Colon (tissue), 2 donors: Measurements from ENCODE around the gene TRPC4AP.

Experiments
- FAIRE-seq: peaks from 2 replicates; lab custom pipeline; 2012; peaks lifted over from hg19 to GRCh38; lab: Jason Lieb, UNC
- donor health status: control.
- donor health status: control.

The TRPC4AP gene

DNA sequence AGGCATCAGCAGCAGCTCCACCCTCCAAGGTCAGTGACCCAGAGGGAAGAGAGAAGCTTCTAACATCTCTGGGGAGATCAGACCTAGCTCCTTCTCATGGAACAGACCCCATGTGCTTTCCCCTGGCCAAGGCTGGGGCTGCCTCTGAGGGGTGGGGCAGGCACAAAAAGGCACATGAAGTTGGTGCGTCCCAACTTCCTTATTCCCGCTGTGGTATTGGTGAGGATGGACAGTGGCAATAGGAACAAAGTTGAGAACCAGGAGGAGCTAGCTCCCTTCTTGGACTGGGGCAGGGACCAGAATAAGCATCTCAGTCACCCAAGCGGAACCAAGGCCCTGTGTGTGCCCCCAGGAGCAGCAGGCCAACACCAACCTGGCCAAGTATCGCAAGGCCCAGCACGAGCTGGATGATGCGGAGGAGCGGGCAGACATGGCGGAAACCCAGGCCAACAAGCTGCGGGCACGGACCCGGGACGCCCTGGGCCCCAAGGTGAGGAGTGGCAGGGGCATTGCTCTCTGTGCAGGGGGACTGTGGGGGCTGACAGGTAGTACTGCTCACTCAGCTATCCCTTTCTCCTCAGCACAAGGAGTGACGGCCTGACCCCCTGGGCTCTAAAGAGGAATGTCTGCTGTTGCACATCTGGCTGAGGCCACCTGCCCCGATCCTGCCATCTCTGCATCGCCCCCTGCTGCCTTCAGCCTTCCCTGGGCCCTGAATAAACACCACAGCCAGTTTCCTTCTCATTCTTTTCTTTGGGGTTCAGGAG, 90.8 kb downstream of the TRPC4AP start:
- no peak for FAIRE-seq

DNA sequence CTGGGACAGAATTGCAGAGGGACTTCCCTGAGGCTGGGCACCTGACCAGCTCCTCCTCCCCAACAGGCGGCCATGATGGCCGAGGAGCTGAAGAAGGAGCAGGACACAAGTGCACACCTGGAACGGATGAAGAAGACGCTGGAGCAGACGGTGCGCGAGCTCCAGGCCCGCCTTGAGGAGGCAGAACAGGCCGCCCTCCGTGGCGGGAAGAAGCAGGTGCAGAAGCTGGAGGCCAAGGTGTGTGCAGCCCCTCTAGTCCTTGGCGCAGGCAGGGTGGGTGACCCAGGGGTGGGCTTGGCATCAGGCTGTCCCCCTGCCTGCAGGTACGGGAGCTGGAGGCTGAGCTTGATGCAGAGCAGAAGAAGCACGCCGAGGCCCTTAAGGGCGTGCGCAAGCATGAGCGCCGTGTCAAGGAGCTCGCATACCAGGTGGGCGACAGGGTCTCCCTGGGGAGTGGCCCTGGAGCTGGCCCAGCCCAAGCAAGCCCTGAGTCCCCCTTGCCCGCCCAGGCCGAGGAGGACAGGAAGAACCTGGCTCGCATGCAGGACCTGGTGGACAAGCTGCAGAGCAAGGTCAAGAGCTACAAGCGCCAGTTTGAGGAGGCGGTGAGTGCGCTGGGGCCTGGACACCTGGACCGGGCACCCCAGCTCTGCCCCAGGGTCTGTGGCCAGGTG, 91.5 kb downstream of the TRPC4AP start:
- no peak for FAIRE-seq

DNA sequence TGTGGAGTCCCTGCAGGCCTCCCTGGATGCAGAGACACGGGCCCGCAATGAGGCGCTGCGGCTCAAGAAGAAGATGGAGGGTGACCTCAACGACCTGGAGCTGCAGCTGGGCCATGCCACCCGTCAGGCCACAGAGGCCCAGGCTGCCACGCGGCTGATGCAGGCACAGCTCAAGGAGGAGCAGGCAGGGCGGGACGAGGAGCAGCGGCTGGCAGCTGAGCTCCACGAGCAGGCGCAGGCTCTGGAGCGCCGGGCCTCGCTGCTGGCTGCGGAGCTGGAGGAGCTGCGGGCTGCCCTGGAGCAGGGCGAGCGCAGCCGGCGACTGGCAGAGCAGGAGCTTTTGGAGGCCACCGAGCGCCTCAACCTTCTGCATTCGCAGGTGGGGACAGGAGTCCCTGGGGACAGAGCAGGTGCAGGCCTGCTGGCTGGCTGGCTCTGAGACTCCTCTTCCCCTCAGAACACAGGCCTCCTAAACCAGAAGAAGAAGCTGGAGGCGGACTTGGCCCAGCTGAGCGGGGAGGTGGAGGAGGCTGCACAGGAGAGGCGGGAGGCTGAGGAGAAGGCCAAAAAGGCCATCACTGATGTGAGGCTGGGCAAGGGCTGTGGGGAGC, 92.2 kb downstream of the TRPC4AP start:
- FAIRE-seq: no peak

DNA sequence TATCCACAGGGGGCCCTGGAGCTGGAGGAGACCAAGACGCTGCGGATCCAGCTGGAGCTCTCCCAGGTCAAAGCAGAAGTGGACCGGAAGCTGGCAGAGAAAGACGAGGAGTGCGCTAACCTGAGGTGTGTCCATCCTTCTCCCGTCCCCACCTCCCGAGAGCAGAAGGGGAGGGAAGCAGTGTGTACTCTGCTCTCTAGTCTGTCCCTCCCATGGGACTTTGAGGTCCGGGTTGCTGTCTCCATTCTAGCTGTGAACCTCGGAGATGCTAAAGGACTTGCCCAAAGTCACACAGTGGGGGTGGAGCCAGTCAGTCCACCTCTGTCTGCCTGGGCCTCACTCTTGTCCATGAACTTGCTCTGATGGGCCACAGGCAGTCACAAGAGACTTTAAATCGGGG, 92.8 kb downstream of the TRPC4AP start:
- no peak for FAIRE-seq

DNA sequence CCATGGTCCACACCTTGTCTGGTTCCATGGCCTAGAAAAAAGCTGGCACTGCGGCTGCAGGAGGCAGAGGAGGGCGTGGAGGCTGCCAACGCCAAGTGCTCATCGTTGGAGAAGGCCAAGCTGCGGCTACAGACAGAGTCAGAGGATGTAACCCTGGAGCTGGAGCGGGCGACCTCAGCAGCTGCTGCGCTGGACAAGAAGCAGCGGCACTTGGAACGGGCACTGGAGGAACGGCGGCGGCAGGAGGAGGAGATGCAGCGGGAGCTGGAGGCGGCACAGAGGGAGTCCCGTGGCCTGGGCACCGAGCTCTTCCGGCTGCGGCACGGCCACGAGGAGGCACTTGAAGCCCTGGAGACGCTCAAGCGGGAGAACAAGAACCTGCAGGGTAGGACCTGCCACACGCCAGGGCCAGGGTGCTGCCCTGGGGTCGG, 93.6 kb downstream of the TRPC4AP start:
- FAIRE-seq: no peak

DNA sequence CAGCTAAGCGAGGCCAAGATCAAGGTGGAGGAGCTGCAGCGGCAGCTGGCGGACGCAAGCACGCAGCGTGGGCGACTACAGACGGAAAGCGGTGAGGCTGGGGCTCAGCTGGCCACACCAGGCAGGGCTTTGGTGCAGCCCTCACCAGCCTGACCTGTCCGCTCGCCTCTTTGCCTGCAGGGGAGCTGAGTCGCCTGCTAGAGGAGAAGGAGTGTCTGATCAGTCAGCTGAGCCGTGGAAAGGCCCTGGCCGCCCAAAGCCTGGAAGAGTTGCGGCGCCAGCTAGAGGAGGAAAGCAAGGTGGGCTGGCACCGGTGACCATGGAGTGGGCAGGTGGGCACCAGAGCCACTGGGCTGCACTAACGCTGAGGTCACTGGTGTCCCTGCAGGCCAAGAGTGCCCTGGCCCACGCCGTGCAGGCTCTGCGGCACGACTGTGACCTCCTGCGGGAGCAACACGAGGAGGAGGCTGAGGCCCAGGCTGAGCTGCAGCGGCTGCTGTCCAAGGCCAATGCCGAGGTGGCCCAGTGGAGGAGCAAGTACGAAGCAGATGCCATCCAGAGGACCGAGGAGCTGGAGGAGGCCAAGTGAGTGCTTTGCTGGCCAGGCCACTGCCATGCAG, 94.2 kb downstream of the TRPC4AP start:
- no peak for FAIRE-seq

DNA sequence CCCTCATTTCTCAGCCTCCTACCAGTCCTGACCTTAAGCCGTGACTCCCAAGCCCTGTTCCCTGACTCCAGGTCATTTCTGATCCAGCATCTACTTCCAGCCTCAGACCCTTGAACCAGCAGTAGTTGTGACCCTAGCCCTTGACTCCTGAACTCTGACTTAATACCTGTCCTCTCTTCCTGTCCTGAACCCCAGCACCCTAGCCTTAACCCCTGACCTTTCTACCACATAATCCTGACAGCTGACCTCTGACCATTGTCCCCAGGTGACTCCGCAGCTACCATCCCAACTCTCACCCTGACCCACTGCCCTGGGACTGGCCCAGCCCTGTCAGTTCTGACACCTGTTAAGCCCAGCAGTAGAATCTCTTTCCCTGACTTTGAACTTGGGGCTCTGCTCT, 94.8 kb downstream of the TRPC4AP start:
- FAIRE-seq: no peak

DNA sequence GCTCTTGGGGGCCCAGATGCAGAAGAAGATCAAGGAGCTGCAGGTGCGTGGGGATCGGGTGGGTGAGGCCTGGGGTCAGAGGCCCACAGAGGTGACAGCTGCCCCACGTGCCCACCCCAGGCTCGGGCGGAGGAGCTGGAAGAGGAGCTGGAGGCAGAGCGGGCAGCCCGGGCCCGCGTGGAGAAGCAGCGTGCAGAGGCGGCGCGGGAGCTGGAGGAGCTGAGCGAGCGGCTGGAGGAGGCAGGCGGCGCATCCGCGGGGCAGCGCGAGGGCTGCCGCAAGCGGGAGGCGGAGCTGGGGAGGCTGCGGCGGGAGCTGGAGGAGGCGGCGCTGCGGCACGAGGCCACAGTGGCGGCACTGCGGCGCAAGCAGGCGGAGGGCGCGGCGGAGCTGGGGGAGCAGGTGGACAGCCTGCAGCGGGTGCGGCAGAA, 95.5 kb downstream of the TRPC4AP start:
- FAIRE-seq: no peak

DNA sequence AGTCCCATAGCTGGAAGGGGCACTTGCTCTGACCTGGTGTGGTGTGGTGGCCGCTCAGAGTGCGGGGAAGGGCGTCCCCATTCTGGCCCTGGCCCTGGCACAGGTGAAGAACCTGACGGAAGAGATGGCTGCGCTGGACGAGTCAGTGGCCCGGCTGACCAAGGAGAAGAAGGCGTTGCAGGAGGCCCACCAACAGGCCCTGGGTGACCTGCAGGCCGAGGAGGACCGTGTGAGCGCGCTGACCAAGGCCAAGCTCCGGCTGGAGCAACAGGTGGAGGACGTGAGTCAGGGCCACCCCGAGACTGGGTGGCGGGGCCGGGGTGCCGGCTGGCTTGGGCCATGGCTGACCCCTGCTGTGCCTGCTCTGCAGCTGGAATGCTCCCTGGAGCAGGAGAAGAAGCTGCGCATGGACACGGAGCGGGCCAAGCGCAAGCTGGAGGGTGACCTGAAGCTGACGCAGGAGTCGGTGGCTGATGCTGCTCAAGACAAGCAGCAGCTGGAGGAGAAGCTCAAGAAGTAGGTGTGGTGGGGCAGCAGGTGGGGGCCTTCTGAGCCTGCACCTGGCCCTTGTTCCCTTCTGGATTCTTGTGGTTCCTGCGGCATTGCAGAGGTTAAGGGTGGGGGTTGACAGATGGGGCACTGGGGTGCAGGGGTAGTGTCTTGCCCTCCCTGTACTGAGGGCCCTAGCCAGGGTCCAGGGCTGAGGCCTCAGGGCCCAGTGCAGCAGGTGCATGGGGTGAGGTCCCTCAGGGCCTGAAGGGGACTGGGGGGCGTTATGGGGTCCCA, 96.2 kb downstream of the TRPC4AP start:
- no peak for FAIRE-seq

DNA sequence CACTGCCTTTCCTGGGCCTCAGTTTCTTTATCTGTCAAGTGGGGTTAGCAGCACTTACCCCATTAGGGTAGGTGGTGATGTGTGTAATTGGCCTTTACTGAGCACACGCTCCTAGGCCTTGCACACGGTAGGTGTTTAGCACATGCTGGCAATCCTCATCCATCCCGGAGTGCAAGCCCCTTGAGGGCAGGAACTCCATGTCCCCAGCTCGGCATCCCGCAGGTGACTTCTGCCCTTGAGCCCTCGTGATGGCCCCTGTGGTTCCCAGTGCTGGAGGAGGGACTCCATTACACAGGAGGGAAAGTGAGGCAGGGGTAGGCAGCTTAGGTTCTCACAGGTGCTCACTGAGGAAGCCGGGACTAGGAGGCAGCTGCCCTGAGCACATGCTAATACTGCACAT, 96.9 kb downstream of the TRPC4AP start:
- FAIRE-seq: no peak

DNA sequence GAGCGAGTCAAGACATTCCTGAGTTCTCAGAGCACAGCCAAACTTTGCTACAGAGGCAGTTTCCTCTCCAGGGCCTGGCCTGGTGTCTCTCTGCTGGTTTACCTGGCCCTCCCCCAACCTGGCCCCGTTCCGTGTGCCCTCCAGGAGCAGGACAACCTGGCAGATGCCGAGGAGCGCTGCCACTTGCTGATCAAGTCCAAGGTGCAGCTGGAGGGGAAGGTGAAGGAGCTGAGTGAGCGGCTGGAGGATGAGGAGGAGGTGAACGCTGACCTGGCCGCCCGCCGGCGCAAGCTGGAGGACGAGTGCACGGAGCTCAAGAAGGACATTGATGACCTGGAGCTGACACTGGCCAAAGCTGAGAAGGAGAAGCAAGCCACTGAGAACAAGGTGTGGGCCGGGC, 97.4 kb downstream of the TRPC4AP start:
- no peak for FAIRE-seq

DNA sequence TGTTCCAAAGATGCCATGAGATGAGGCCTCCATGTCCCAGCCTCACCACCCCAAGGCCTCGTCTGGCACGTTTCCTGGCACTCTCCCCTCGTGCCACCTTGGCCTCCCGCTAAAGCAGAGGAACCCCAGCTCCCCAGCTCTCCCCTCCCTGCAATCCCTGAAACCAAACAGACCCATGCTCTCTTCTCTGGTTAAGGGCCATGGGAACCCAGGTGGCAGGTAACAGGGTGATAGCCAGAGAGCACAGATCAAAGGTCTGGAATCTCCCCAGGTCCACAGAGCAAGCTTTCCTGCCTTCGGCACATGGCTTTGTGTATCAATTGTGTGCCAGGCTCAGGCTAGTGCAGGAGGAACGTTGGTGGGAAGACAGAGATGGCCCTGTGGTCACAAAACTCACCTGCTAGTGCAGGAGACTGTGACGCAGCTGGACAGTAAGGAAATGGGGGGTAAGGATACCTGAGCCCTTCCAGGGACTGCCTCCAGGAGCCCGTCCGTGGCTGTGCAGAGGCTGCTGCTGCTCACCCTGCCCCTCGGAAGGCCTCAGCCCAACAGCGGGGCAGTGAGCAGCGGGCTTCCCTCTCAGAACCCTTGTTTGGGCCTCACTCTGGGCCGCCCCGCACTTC, 98.0 kb downstream of the TRPC4AP start:
- no peak for FAIRE-seq

DNA sequence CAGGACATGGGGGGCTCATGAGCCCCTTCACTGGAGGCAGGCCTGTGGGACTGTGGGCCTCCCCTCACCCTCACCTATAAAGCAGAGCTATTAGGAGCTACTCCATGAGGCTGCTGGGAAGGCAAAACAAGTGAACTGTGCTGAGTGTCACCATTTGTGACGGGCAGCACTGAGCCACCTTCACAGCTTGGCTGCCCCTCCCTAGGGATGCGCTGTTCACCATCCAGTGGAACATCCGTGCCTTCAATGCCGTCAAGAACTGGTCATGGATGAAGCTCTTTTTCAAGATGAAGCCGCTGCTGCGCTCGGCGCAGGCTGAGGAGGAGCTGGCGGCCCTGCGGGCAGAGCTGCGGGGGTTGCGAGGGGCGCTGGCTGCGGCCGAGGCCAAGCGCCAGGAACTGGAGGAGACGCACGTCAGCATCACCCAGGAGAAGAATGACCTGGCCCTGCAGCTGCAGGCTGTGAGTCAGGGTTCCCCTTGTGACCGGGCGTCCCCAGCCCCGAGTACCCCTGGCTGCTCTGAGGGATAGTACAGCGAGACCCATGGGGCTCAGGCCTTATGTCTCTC, 98.6 kb downstream of the TRPC4AP start:
- no peak for FAIRE-seq

DNA sequence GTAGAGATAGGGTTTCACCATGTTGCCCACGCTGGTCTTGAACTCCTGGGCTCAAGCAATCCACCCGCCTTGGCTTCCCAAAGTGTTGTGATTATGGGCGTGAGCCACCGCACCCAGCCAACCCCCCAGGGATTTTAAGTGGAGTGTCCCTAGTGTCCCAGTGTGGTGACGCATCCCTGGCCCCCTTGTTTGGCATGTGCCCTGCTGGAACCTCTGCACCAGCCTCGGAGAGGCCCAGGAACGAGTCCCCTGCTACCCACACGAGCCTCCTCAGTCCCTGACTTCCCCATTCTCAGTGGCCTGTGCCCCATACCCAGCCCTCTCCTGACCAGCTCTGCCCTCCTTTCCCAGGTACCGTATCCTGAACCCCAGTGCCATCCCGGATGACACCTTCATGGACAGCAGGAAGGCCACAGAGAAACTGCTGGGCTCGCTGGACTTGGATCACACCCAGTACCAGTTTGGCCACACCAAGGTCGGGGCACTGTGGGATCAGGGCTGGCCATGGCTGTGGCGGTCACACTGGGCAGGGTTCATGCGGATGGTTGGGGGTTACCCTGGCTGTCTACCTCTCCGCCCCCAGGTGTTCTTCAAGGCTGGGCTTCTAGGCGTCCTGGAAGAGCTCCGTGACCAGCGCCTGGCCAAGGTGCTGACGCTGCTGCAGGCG, 99.7 kb downstream of the TRPC4AP start:
- FAIRE-seq: no peak

DNA sequence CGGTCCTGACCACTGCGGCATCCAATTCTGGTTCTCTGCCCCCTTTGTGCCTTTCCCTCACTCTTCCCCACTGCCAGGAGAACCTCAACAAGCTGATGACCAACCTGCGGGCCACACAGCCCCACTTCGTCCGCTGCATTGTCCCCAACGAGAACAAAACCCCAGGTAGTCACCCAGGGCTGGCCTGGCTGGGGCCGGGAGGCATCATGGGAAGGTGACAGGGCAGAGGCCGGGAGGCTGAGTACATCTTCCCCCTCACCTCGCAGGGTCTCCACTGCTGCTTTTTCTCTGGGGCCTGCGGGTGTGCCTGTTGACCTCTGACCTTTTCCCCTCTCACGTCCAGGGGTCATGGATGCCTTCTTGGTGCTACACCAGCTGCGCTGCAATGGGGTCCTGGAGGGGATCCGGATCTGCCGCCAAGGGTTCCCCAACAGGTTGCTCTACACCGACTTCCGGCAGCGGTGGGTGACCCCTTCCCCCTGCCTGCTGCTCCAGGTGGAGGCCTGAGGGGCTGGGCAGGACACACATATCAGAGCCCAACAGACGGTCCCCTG, 101.9 kb downstream of the TRPC4AP start:
- FAIRE-seq: no peak

DNA sequence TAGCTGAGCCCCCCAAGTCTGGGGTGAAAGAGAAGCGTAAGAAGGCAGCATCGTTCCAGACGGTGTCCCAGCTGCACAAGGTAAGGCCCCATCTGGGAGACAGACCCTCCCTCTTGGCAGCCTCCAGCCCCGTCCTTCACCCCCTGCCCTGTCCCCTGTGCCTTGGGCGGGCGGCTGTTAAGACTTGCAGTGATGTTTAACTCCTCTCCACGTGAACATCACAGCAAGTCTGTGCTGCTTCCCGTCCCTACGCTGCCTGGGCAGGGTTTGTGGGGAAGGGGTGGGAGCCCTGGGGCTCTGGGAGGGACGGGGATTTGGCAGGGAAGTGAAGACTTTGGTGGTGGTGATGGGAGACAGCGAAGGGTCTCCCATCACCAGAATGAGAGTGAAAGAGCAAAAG, 102.4 kb downstream of the TRPC4AP start:
- no peak for FAIRE-seq

DNA sequence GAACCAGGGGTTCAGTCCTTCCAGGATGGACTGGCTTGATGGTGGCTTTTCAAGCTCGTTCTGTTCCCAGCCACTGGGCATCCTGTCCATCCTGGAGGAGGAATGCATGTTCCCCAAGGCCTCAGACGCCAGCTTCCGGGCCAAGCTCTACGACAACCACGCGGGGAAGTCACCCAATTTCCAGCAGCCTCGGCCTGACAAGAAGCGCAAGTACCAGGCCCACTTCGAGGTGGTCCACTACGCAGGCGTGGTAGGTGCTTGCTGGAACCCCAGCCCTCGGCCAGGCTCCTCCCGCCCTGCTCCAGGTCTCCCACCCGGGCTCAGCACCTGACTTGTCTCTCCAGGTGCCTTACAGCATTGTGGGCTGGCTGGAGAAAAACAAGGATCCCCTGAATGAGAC, 102.9 kb downstream of the TRPC4AP start:
- no peak for FAIRE-seq

DNA sequence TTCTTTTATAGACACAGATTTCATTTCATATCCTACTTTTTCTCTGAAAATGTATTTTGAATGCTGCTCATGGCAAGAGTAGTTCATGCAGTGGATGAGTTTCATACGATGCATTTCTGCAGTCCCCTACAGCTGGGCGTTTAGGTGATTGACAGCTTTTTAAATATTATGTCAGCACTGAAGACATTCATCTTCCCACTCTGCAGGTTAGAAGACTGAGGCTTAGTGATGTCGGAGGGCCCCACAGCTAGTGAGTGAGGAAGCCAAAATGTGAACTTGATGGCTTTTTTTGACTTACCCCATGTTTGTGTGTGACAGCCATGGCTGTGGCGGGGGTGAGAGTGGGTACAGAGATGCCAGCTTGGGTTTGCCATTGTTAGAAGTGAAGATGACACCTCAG, 103.5 kb downstream of the TRPC4AP start:
- FAIRE-seq: no peak

DNA sequence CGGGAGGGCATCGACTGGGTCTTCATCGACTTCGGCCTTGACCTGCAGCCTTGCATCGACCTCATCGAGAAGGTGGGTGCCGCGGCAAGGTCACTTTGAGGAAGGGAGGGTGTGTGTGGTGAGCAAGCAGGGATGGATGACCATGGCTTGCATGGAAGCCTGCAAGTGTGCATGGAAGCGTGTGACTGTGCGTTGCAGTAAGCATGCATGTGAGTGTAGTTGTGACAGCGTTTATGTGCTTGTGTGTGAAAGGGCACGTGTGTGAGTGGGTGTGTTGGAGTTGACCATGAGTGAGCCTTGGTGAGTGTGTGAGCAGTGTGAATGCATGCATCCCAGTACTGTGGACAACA, 104.4 kb downstream of the TRPC4AP start:
- FAIRE-seq: no peak
